A673 (cell line): ENCODE results near the gene CHST12.

ENCODE experiments used
- EZH2 ChIP-seq: fragments of 200-600 bp; sonication (generic); IDR thresholded peaks from 2 replicates; pipeline ENCODE4 v1.6.1; 2017; ENCODE audit warnings: borderline replicate concordance, low read depth, mild to moderate bottlenecking, mixed read lengths, antibody characterized with exemption, low read length; ENCODE audit not compliant: poor library complexity, severe bottlenecking
- TF ChIP-seq, protein P1 (sequence below): fragments of 300-800, 200-600 bp; sonication (generic); conservative IDR thresholded peaks from 2 replicates; pipeline ENCODE4 v1.5.1; 2017; ENCODE audit warnings: low read depth, mild to moderate bottlenecking, antibody characterized with exemption, low read length, moderate library complexity, mixed read lengths

- TF ChIP-seq, protein P1, sequence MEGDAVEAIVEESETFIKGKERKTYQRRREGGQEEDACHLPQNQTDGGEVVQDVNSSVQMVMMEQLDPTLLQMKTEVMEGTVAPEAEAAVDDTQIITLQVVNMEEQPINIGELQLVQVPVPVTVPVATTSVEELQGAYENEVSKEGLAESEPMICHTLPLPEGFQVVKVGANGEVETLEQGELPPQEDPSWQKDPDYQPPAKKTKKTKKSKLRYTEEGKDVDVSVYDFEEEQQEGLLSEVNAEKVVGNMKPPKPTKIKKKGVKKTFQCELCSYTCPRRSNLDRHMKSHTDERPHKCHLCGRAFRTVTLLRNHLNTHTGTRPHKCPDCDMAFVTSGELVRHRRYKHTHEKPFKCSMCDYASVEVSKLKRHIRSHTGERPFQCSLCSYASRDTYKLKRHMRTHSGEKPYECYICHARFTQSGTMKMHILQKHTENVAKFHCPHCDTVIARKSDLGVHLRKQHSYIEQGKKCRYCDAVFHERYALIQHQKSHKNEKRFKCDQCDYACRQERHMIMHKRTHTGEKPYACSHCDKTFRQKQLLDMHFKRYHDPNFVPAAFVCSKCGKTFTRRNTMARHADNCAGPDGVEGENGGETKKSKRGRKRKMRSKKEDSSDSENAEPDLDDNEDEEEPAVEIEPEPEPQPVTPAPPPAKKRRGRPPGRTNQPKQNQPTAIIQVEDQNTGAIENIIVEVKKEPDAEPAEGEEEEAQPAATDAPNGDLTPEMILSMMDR: no peak
- no peak for TF ChIP-seq EZH2
These were observed 72.9 kb downstream of the CHST12 start, which contains the start of gene GRIFIN for GRCh38 chr7:2476298-2476697.
